A673 (cell line): Measurements from ENCODE around the gene TMEM203.

Experiments used
- CTCF ChIP-seq: fragments of 300-800, 200-600 bp; sonication (generic); conservative IDR thresholded peaks from 2 replicates; pipeline ENCODE4 v1.5.1; 2017; ENCODE audit warnings: low read depth, mild to moderate bottlenecking, antibody characterized with exemption, low read length, moderate library complexity, mixed read lengths
- EZH2 ChIP-seq: fragments of 200-600 bp; sonication (generic); IDR thresholded peaks from 2 replicates; pipeline ENCODE4 v1.6.1; 2017; ENCODE audit warnings: borderline replicate concordance, low read depth, mild to moderate bottlenecking, mixed read lengths, antibody characterized with exemption, low read length; ENCODE audit not compliant: poor library complexity, severe bottlenecking

DNA sequence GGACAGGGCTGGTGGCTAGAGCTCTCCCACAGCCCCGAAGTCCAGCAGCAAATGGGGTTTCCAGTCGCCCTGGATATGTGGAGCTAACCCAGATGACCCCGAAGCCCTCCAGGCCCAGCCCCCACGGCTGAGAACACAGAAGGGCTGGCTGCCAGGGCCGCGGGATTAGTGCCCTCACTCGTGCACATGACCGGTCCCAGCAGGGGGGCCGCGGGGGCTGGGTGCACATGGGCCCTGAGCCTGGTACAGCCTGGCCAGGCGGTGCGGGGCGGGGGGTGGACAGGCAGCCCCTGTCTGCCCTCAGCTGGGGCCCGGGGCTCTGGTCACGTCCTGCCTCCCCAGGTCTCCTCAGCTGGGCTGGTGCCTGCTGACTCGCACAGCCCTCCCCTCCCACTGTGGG is 11.1 kb downstream of the TMEM203 start:
- no peak for TF ChIP-seq CTCF
- TF ChIP-seq EZH2, result no peak
